ENCODE measurements around the gene FAN1.

GRCh38 chr15:30953731-30954378, 50.1 kb downstream of the FAN1 start:
- TF ChIP-seq KDM5B (IDR thresholded peaks at IDR 0.05; ENCODE audit: insufficient replicate concordance, low read depth, low read length) (no peak), ELF4 (CRISPR knock-in tag; IDR thresholded peaks at IDR 0.05) (no peak), TBL1XR1 (IDR thresholded peaks at IDR 0.05; ENCODE audit: low read length in 2 of 2) (no peak)
